Upper lobe of right lung (tissue), 1 donor: ENCODE results near the gene LRRTM3. TPM values are rescaled to one million over a fixed set of nuclear protein-coding genes. Genes with fewer than 3 reads are reported as not detected.

Experiments used
- ATAC-seq: fragments of 200-7000 bp; cut with Tn5 transposase; one replicate; pipeline ENCODE4 v1.9.1; 2020; ENCODE audit warnings: mild to moderate bottlenecking, moderate library complexity
- DNase-seq: peaks from one replicate; pipeline ENCODE4 v3.0.0-alpha.2; 2020
- H3K27ac ChIP-seq: fragments of 200-600 bp; one replicate; pipeline ENCODE4 v1.8.0; 2022
- H3K27me3 ChIP-seq: fragments of 200-600 bp; one replicate; pipeline ENCODE4 v1.8.0; 2022; ENCODE audit warnings: mild to moderate bottlenecking
- H3K36me3 ChIP-seq: fragments of 200-600 bp; one replicate; pipeline ENCODE4 v1.8.0; 2022
- H3K4me1 ChIP-seq: fragments of 200-600 bp; one replicate; pipeline ENCODE4 v1.8.0; 2022
- H3K4me3 ChIP-seq: fragments of 200-600 bp; one replicate; pipeline ENCODE4 v1.8.0; 2022; ENCODE audit warnings: mild to moderate bottlenecking
- H3K9me3 ChIP-seq: fragments of 200-600 bp; one replicate; pipeline ENCODE4 v1.8.0; 2022
- CTCF ChIP-seq: fragments of 200-600 bp; IDR thresholded peaks from one replicate; pipeline ENCODE4 v1.8.0; 2022; ENCODE audit warnings: antibody characterized with exemption
- intact Hi-C: fragments of 100-400 bp; cut with DNase I; formaldehyde crosslinking; loops from one replicate; pipeline ENCODE4 v1.11.0; 2022
- total RNA-seq: library from RNA; stranded (reverse); fragmentation: NEBNext Ultra II Directional; extraction: Animal tissue kit (Norgen Biotek cat#: 25700); gene quantifications from one replicate; pipeline ENCODE4 v1.2.1, GENCODE V29; 2021
- donor health status: DM: no; HTN: yes; CAD: no; lungs with severe emphysema.

LRRTM3 gene
- total RNA-seq, 1 donor from 2014 or later, result not detected

- Histone ChIP-seq H3K27ac (no peak overlapping the region), H3K4me3 (no peak overlapping the region), H3K9me3 (no peaks in the 10 kb centered on the region), H3K4me1 (no peaks in the 10 kb centered on the region), H3K27me3 (peaks cover 42% of the 10 kb centered on the region), H3K36me3 (no peaks in the 10 kb centered on the region)
- ATAC-seq (no peak), DNase-seq (no peak)
- no peak for TF ChIP-seq CTCF
- intact Hi-C loops, result no loop called here
These were observed 6.1 kb downstream of the LRRTM3 start for GRCh38 chr10:66931949-66932343.

GRCh38 chr10:66934711-66935110 lies 8.9 kb downstream of the LRRTM3 start:
- no peak for ATAC-seq
- intact Hi-C loops, result no loop called here
- H3K27me3 ChIP-seq, result peaks cover 14% of the 10 kb centered on the region

GRCh38 chr10:66940965-66941364 lies 15.1 kb downstream of the LRRTM3 start:
- no peak for DNase-seq
- no peak for ATAC-seq
- no peaks in the 10 kb centered on the region for H3K27me3 ChIP-seq
- intact Hi-C loops, result no loop called here
- H3K27ac ChIP-seq, result no peak overlapping the region
- H3K36me3 ChIP-seq, result no peaks in the 10 kb centered on the region
- no peak for TF ChIP-seq CTCF
- H3K4me1 ChIP-seq, result no peaks in the 10 kb centered on the region
- H3K4me3 ChIP-seq, result no peak overlapping the region
- H3K9me3 ChIP-seq, result no peaks in the 10 kb centered on the region

More at GRCh38 chr10:66934711-66935110, 8.9 kb downstream of the LRRTM3 start:
- no peak overlapping the region for H3K4me3 ChIP-seq
- no peak for TF ChIP-seq CTCF
- no peaks in the 10 kb centered on the region for H3K9me3 ChIP-seq
- no peak for DNase-seq
- H3K27ac ChIP-seq, result no peak overlapping the region
- no peaks in the 10 kb centered on the region for H3K4me1 ChIP-seq
- H3K36me3 ChIP-seq, result no peaks in the 10 kb centered on the region

- no peak for TF ChIP-seq CTCF
- Histone ChIP-seq H3K36me3 (no peaks in the 10 kb centered on the region), H3K27me3 (no peaks in the 10 kb centered on the region), H3K27ac (no peak overlapping the region), H3K4me3 (no peak overlapping the region), H3K4me1 (no peaks in the 10 kb centered on the region), H3K9me3 (no peaks in the 10 kb centered on the region)
- DNase-seq (no peak), ATAC-seq (no peak)
- intact Hi-C loops, result no loop called here
These were observed 15.7 kb downstream of the LRRTM3 start for GRCh38 chr10:66941491-66941890.

- Histone ChIP-seq H3K4me3 (no peak overlapping the region), H3K27me3 (no peaks in the 10 kb centered on the region), H3K4me1 (no peaks in the 10 kb centered on the region), H3K27ac (no peak overlapping the region), H3K9me3 (no peaks in the 10 kb centered on the region), H3K36me3 (no peaks in the 10 kb centered on the region)
- ATAC-seq, result no peak
- TF ChIP-seq CTCF, result no peak
- intact Hi-C loops, result no loop called here
- DNase-seq, result no peak
These were observed 16.6 kb downstream of the LRRTM3 start for GRCh38 chr10:66942407-66942806.

- intact Hi-C loops, result no loop called here
- ATAC-seq, result no peak
- no peaks in the 10 kb centered on the region for H3K9me3 ChIP-seq
These were observed 17.8 kb downstream of the LRRTM3 start for GRCh38 chr10:66943590-66943989.

More at GRCh38 chr10:66943590-66943989, 17.8 kb downstream of the LRRTM3 start:
- no peak overlapping the region for H3K27ac ChIP-seq
- no peak for DNase-seq
- H3K27me3 ChIP-seq, result no peaks in the 10 kb centered on the region
- no peaks in the 10 kb centered on the region for H3K4me1 ChIP-seq
- H3K4me3 ChIP-seq, result no peak overlapping the region
- no peak for TF ChIP-seq CTCF
- no peaks in the 10 kb centered on the region for H3K36me3 ChIP-seq
